Gastrocnemius medialis (tissue), 4 donors: ENCODE measurements around the gene CRACDL. TPM values are rescaled to one million over a fixed set of nuclear protein-coding genes. Genes with fewer than 3 reads are reported as not detected.

Source experiments
- ATAC-seq, 2 donors: fragments of 150-250 bp; one replicate each; pipeline ENCODE4 v1.9.1; 2016
- DNase-seq, 2 donors: peaks; one replicate each; pipeline ENCODE4 v3.0.0-alpha.2; 2019
- H3K27ac ChIP-seq, 4 donors: fragments of 200-600 bp; sonication (generic); 1 replicate in 1 of 4; 2 replicates in 3 of 4; pipeline ENCODE4 v1.5.1; 2016 to 2018; ENCODE audit warnings: mild to moderate bottlenecking in 2 of 4, moderate library complexity in 1 of 4
- H3K27me3 ChIP-seq, 3 donors: fragments of 200-600 bp; sonication (generic) in 2 of 3; 1 replicate in 1 of 3; 2 replicates in 2 of 3; pipeline versions ENCODE4 v1.5.1 to v1.6.0; 2016 to 2019; ENCODE audit warnings: mild to moderate bottlenecking in 1 of 3, moderate library complexity in 1 of 3
- H3K36me3 ChIP-seq, 2 donors: fragments of 200-600 bp; sonication (generic) in 1 of 2; one replicate each; pipeline ENCODE4 v1.5.1; 2017 to 2018
- H3K4me1 ChIP-seq, 2 donors: fragments of 200-600 bp; sonication (generic) in 1 of 2; one replicate each; pipeline ENCODE4 v1.5.1; 2016 to 2017; ENCODE audit warnings: mild to moderate bottlenecking in 2 of 2
- H3K4me3 ChIP-seq, 4 donors: fragments of 200-600 bp; sonication (generic) in 3 of 4; 1 replicate in 1 of 4; 2 replicates in 3 of 4; pipeline ENCODE4 v1.5.1; 2016 to 2019; ENCODE audit warnings: mild to moderate bottlenecking in 2 of 4
- H3K9me3 ChIP-seq, 3 donors: fragments of 200-600 bp; sonication (generic) in 2 of 3; 1 replicate in 1 of 3; 2 replicates in 2 of 3; pipeline ENCODE4 v1.5.1; 2016 to 2019
- POLR2A ChIP-seq, 2 donors: fragments of 450-650 bp; IDR thresholded peaks; one replicate each; pipeline ENCODE4 v1.6.1; 2017; ENCODE audit warnings: antibody characterized with exemption in 2 of 2, mild to moderate bottlenecking in 2 of 2, moderate library complexity in 2 of 2
- in situ Hi-C, 4 donors: fragments of 200-750 bp; cut with MboI; loops; one replicate each; pipeline versions ENCODE4 v1.15.0 to v1.8.0; 2017; ENCODE audit warnings: low sequenced_read_pairs in 4 of 4
- intact Hi-C: fragments of 100-400 bp; cut with DNase I; formaldehyde crosslinking; loops from one replicate; pipeline ENCODE4 v1.15.1; 2023; ENCODE audit warnings: low total_unique reads
- total RNA-seq, 4 donors: library from RNA; depleted of rRNA; stranded (reverse); fragments of >200 nt; gene quantifications; one replicate each; pipeline versions ENCODE4 v1.1.0 to v1.2.3, GENCODE V29; 2016
- TF ChIP-seq, protein P1 (sequence below), 5 experiments: fragments of 450-650 bp in 3 of 5; fragments of 200-600 bp in 2 of 5; sonication (generic) in 2 of 5; IDR thresholded peaks in 4 of 5; conservative IDR thresholded peaks in 1 of 5; 1 replicate in 4 of 5; 2 replicates in 1 of 5; pipeline ENCODE4 v1.5.1; 2016 to 2019; ENCODE audit warnings: antibody characterized with exemption in 5 of 5, mild to moderate bottlenecking in 3 of 5, moderate library complexity in 3 of 5

CRACDL gene
- total RNA-seq, 4 donors from 2014 or later: 0.71 to 18.2 (median 2.9) TPM

- Histone ChIP-seq H3K4me3 (peak overlapping the region in 3 of 4 donors; percentile 6 to 53 (median 51)), H3K36me3 (no peaks in the 10 kb centered on the region), H3K4me1 (peaks cover 0 to 21% of the 10 kb centered on the region in 2 donors), H3K27me3 (peaks cover 9 to 27% (median 23%) of the 10 kb centered on the region in 3 donors), H3K27ac (peak overlapping the region; percentile 73 to 80 (median 76)), H3K9me3 (no peaks in the 10 kb centered on the region)
- intact Hi-C loops (no loop called here), in situ Hi-C loops (no loop called here)
- no peak for ATAC-seq
- no peak for DNase-seq
- TF ChIP-seq POLR2A (IDR thresholded peaks at IDR 0.05): no peak
- TF ChIP-seq, protein P1, sequence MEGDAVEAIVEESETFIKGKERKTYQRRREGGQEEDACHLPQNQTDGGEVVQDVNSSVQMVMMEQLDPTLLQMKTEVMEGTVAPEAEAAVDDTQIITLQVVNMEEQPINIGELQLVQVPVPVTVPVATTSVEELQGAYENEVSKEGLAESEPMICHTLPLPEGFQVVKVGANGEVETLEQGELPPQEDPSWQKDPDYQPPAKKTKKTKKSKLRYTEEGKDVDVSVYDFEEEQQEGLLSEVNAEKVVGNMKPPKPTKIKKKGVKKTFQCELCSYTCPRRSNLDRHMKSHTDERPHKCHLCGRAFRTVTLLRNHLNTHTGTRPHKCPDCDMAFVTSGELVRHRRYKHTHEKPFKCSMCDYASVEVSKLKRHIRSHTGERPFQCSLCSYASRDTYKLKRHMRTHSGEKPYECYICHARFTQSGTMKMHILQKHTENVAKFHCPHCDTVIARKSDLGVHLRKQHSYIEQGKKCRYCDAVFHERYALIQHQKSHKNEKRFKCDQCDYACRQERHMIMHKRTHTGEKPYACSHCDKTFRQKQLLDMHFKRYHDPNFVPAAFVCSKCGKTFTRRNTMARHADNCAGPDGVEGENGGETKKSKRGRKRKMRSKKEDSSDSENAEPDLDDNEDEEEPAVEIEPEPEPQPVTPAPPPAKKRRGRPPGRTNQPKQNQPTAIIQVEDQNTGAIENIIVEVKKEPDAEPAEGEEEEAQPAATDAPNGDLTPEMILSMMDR (IDR thresholded peaks at IDR 0.05 in 4 of 5, conservative IDR thresholded peaks at IDR 0.05 in 1 of 5): no peak
These were observed 114.3 kb downstream of the CRACDL start for GRCh38 chr2:98821629-98822135.

DNA sequence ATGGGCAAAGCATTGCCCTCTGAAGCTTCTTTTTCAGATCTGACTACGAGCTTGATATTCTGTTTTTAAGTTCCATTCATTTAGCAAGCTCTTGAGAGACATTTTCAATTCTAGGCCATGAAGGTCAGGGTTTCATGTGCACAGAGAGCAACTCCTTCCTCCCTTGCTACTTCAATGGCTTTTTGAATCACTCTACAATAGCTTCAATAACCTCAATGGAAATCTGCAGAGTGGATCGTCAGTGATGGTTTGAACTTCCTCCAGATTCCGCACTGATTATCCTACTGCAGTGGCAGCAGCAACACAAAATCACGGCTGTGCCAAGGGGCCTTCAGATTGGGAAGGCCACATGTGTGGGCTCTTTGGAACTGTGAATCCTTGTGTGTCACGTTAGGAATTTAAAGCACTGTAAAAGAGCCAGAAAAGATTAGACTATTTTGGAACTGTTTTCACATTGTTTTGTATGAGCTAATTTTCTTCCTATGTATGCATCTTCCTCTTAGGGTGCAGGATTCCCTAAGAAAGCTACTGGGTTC lies 116.7 kb downstream of the CRACDL start:
- in situ Hi-C loops: no loop called here
- Histone ChIP-seq H3K27ac (no peak overlapping the region), H3K36me3 (no peaks in the 10 kb centered on the region), H3K27me3 (peaks cover 9 to 27% (median 23%) of the 10 kb centered on the region in 3 donors), H3K9me3 (no peaks in the 10 kb centered on the region), H3K4me1 (peaks cover 0 to 10% of the 10 kb centered on the region in 2 donors), H3K4me3 (peak overlapping the region in 2 of 4 donors; percentile 13 to 53)
- TF ChIP-seq, protein P1 (IDR thresholded peaks at IDR 0.05 in 4 of 5, conservative IDR thresholded peaks at IDR 0.05 in 1 of 5): no peak
- DNase-seq: no peak
- no peak for ATAC-seq
- intact Hi-C loops: no loop called here

DNA sequence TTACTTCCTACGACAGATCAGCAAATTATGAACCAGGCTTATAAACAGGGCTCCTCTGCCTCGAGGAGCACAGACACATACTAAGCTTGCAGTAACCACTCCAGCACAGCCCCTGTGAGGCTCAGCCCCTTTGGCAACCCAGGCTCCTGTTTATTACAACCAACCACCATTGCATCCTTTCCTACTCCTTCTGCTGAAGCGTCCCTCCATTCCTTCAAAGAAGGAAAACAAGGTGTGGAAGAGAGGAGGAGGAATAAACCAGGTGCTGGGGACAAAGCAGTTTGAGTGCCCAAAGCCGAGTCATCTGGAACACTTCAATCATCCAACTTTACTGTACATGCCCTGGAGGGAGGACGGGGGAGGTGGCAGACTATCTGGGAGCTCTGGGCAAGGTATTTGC lies 117.9 kb downstream of the CRACDL start:
- Histone ChIP-seq H3K4me1 (peaks cover 0 to 2% of the 10 kb centered on the region in 2 donors), H3K9me3 (no peaks in the 10 kb centered on the region), H3K27ac (no peak overlapping the region), H3K4me3 (no peak overlapping the region), H3K27me3 (peaks cover 9 to 23% (median 21%) of the 10 kb centered on the region in 3 donors), H3K36me3 (no peaks in the 10 kb centered on the region)
- DNase-seq (no peak), ATAC-seq (no peak)
- intact Hi-C loops: no loop called here
- TF ChIP-seq, protein P1 (IDR thresholded peaks at IDR 0.05 in 4 of 5, conservative IDR thresholded peaks at IDR 0.05 in 1 of 5): no peak
- TF ChIP-seq POLR2A (IDR thresholded peaks at IDR 0.05): no peak
- in situ Hi-C loops: no loop called here

DNA sequence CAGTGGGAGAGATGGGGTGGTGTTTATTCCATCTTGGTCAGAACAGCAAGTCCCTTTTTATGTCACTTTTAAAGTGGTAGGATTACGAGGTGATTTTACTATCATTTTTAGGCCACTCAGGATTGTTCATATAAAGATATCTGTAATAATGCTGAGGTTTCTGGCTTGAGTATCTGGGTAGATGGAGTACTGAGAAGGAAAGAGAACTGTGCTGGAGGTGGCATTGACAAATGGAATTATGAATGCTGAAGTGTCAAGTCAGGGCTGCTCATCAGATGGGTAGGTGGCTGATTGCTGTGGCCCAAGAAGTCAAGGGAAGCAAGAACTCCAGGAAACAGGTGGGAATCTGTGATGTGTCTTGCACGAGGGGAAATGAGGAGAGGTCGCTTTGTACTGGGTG lies 119.7 kb downstream of the CRACDL start:
- ATAC-seq: no peak
- Histone ChIP-seq H3K9me3 (no peaks in the 10 kb centered on the region), H3K27me3 (peaks cover 0 to 7% (median 3%) of the 10 kb centered on the region in 3 donors), H3K4me1 (no peaks in the 10 kb centered on the region), H3K27ac (no peak overlapping the region), H3K4me3 (no peak overlapping the region), H3K36me3 (no peaks in the 10 kb centered on the region)
- intact Hi-C loops: no loop called here
- in situ Hi-C loops: no loop called here
- TF ChIP-seq, protein P1 (IDR thresholded peaks at IDR 0.05 in 4 of 5, conservative IDR thresholded peaks at IDR 0.05 in 1 of 5): no peak
- DNase-seq: no peak

DNA sequence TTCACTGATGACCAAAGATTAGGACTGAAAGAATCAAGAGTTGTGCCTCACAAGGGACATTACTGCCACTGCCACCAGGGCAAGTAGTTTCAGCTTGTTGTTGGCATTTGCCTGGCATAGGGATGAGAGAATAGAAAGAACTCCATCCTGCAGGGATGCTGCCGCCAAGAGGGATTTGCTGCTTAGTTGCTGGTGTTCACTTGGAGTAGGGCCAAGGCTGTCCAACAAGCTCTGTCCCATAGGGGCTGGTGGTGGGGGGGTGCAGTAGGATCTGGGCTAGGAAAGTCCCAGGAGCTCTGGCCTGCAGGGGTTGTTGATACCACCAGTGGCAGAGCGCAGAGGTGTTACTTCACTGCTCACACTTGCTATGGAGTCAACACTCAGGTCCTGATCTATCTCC lies 120.2 kb downstream of the CRACDL start:
- Histone ChIP-seq H3K9me3 (no peaks in the 10 kb centered on the region), H3K27ac (no peak overlapping the region), H3K27me3 (peaks cover 0 to 2% (median 0%) of the 10 kb centered on the region in 3 donors), H3K4me1 (no peaks in the 10 kb centered on the region), H3K4me3 (no peak overlapping the region), H3K36me3 (no peaks in the 10 kb centered on the region)
- ATAC-seq: no peak
- in situ Hi-C loops (no loop called here), intact Hi-C loops (no loop called here)
- TF ChIP-seq, protein P1 (IDR thresholded peaks at IDR 0.05 in 4 of 5, conservative IDR thresholded peaks at IDR 0.05 in 1 of 5): no peak
- no peak for TF ChIP-seq POLR2A (IDR thresholded peaks at IDR 0.05)
- DNase-seq: no peak
